Fibroblast of pulmonary artery (primary cell): ENCODE results near the gene DEFB129.
"Not testable (repeated sequence)": the region's sequence is repeated elsewhere in the genome, so short reads cannot be mapped to it uniquely, and the experiment has no call there.

ENCODE experiments used
- DNase-seq: peaks from one replicate; pipeline ENCODE4 v3.0.0-alpha.2; 2010; ENCODE audit warnings: low read depth
- H3K4me3 ChIP-seq: replicated peaks from 2 replicates; pipeline ENCODE4 v1.5.1; 2011; ENCODE audit warnings: low read depth, mild to moderate bottlenecking, control low read depth, low read length, moderate library complexity
- TF ChIP-seq, protein P1 (sequence below): IDR thresholded peaks from 2 replicates; pipeline ENCODE4 v1.5.1; 2011; ENCODE audit warnings: mild to moderate bottlenecking, control low read depth, low read length, inconsistent platforms; ENCODE audit errors: missing control alignments

Gene DEFB129, protein sequence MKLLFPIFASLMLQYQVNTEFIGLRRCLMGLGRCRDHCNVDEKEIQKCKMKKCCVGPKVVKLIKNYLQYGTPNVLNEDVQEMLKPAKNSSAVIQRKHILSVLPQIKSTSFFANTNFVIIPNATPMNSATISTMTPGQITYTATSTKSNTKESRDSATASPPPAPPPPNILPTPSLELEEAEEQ

DNA sequence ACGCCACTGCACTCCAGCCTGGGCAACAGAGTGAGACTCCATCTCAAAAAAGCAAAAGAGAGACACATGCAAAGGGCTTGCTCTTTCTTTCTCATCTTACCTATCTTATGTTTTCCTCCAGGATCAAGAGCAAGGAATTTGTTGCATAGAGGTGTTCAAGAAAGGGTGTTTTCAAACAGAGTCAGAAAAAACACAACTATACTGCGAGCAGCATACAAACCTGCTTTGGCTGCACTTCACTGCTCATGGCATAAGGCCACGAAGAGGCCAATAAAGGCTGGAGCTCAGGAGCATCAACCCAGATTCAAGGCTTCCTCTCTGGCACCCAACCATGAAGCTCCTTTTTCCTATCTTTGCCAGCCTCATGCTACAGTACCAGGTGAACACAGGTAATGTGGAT, at the start of gene DEFB129:
Gene DEFB129, plus strand, starts transcription at position 301 of the 400 bp plus-strand sequence. Its CDS starts 31 bp downstream, at position 332.
- DNase-seq, result no peak
- TF ChIP-seq, protein P1, sequence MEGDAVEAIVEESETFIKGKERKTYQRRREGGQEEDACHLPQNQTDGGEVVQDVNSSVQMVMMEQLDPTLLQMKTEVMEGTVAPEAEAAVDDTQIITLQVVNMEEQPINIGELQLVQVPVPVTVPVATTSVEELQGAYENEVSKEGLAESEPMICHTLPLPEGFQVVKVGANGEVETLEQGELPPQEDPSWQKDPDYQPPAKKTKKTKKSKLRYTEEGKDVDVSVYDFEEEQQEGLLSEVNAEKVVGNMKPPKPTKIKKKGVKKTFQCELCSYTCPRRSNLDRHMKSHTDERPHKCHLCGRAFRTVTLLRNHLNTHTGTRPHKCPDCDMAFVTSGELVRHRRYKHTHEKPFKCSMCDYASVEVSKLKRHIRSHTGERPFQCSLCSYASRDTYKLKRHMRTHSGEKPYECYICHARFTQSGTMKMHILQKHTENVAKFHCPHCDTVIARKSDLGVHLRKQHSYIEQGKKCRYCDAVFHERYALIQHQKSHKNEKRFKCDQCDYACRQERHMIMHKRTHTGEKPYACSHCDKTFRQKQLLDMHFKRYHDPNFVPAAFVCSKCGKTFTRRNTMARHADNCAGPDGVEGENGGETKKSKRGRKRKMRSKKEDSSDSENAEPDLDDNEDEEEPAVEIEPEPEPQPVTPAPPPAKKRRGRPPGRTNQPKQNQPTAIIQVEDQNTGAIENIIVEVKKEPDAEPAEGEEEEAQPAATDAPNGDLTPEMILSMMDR, result no peak
- H3K4me3 ChIP-seq, result no peak within 1 kb of the TSS

DNA sequence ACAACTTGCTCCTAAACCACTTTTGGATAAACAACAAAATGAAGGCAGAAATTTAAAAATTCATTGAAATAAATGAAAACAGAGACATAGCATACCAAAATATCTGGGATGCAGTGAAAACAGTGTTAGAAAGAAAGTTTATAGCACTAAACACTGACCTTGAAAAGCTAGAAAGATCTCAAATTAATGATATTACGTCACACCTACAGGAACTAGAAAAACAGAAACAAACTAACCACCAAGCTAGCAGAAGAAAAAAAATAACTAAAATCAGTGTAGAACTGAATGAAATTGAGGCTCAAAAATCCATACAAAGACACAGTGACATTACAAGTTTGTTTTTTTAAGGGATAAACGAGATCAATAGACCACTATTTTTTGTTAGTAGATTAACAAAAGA, 42.8 kb upstream of the DEFB129 start:
- H3K4me3 ChIP-seq, result no peak overlapping the region
- TF ChIP-seq, protein P1, result no peak

DNA sequence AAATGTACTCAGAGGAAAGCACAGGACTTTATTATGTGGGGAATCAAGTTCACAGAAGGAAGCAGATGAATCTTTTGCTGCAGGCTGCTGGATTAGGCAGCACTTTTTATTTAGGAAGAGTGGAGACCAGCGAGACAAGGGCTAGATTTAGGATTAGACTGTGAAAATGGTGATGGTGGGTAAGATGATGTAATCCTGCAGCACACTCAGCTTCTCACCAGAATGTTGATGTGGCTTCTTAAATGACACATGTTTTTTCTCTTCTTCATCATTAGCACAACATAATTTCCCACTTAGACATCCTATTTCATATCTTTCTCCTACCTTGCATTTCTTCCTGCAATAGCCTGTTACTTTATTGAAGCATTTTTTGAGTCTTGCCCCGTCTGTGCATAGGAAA, 39.3 kb upstream of the DEFB129 start:
- no peak overlapping the region for H3K4me3 ChIP-seq
- TF ChIP-seq, protein P1, result no peak

More for the DNA sequence above, 42.8 kb upstream of the DEFB129 start:
- DNase-seq, result no peak

DNA sequence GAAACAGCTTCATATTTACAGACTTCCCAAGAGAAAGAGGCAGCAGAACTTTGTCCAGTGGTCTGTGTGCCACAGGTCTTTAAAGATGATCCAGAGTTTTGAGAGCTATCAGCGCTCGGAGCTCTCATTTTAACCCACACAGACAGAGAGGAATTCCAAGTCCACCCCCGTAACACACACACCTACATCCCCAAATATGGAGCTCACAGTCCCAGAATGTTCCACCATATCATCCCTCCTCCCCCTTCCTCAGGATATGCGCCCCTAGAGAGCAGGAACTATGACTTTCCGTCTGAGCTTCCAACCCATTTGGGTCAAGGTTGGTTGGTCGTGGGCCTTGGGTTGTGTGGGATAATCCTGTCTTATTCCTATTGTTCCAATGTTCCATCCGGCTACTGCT, 37.4 kb upstream of the DEFB129 start, which contains the start of gene DEFB128:
Gene DEFB128, minus strand, starts transcription at position 101 of the 400 bp plus-strand sequence. Its CDS starts 88 bp downstream, at position 13.
- no peak within 1 kb of the TSS for H3K4me3 ChIP-seq
- TF ChIP-seq, protein P1, result no peak
- no peak for DNase-seq

More for the DNA sequence above, 39.3 kb upstream of the DEFB129 start:
- DNase-seq, result no peak

DNA sequence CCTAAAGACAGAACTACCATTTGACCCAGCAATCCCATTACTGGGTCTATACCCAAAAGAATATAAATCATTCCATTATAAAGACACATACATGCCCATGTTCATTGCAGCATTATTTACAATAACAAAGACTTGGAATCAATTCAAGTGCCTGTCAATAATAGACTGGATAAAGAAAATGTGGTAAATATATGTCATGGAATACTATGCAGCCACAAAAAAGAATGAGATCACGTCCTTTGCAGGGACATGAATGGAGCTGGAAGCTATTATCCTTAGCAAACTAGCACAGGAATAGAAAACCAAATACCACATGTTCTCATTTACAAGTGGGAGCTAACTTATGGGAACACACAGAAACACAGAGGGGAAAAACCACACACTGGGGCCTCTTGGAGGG, 28.8 kb upstream of the DEFB129 start:
- TF ChIP-seq, protein P1, result no peak
- DNase-seq, result no peak
- H3K4me3 ChIP-seq, result no peak overlapping the region

DNA sequence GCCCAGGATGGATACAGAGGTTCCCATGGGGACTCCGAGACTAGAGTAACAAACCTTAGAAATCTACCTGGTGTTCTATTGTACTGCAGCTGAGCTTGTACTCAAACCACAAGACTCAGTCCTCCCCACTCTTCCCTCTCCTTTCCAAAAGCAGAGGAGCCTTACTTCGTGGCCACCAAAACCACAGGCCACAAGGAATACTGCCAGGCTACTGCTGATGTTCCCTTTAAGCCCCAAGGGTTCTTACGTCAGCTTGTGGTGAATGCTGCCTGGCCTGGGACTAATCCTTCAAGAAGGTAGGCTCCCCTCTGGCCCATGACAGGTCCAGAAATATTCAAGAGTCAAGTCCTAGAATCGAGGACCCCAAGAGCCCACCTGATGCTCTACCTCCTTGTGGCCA, 27.1 kb upstream of the DEFB129 start:
- TF ChIP-seq, protein P1, result no peak
- no peak for DNase-seq
- no peak overlapping the region for H3K4me3 ChIP-seq

DNA sequence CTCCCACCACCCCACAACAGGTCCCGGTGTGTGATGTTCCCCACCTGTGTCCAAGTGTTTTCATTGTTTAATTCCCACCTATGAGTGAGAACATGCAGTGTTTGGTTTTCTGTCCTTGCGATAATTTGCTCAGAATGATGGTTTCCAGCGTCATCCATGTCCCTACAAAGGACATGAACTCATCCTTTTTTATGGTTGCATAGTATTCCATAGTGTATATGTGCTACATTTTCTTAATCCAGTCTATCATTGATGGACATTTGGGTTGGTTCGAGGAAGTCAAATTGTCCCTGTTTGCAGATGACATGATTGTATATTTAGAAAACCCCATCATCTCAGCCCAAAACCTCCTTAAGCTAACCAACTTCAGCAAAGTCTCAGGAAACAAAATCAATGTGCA, 23.4 kb upstream of the DEFB129 start:
- DNase-seq, H3K4me3 ChIP-seq: not testable (repeated sequence)
